ENCODE measurements around the gene MAS1. TPM values are rescaled to one million over a fixed set of nuclear protein-coding genes. Genes with fewer than 3 reads are reported as not detected.

The MAS1 gene
- total and polyA plus RNA-seq, 9 of the 15 experiments (the other 6 are each of a cell fraction or from before 2014, with no cell fraction given), result not detected

DNA sequence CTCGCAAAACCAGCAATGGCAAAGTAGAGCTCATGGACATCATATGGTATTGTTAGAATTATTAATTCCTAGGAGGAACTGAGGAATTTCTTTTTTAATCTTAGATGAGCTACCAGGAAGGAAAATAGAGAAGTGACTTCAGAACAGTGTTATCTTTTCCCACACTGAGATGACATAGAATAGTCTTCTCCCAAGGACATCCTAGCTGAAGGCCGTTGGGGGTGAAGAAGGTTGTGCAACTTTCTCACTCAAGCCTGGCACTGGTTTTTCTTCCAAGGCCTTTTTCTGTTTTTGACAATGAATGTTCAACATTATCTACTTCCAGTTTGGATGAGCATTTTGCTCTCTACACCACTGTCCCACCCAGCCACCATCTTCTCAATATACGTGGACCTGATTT, 35.8 kb upstream of the MAS1 start (continued):
- TF ChIP-seq RFX7 (CRISPR knock-in tag; IDR thresholded peaks at IDR 0.05), result no peak
- no peak for TF ChIP-seq PYGO2 (tag; IDR thresholded peaks at IDR 0.05)

DNA sequence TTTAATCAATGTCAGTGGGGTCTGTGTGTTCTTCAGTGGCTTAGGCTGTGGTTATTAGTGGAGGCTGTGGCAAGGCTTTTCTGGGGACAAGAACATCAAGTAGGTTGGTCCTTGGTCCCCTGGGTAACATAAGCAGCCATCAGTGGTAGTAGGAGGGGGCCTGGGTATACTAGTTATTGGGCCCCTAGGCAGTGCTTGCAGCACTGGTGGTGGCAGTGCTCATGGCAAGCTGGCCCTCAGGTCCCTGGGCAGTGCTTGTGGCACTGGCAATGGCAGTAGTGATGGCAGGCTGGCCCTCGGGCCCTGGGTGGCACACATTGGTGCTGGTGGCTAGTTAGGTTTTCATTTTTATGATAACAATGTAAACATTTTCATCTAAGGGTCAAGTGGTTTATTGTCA, 32.5 kb upstream of the MAS1 start:
- ChIA-PET CTCF (ENCODE audit: low intra/inter-chr PET ratio) (no interaction called here), POLR2A (no interaction called here)
- no peaks in the 10 kb centered on the region for H3K9me1 ChIP-seq (ENCODE audit: control insufficient read depth, insufficient read depth, low read length)
- H3K4me1 ChIP-seq (replicated peaks in 1 of 2; ENCODE audit: control insufficient read depth in 2 of 2, insufficient read depth in 2 of 2, low read length in 2 of 2), result no peaks in the 10 kb centered on the region
- in situ Hi-C loops (cut with MboI) (no loop called here), intact Hi-C loops (cut with micrococcal nuclease) (no loop called here)
- DNase-seq (ENCODE audit: extremely low read depth in 1 of 4, low spot score in 3 of 4) (no peak), FAIRE-seq (no peak), ATAC-seq (no peak)
- no peak overlapping the region for H3K27ac ChIP-seq (ENCODE audit: extremely low read depth, low read depth, low read length)
- no peak overlapping the region for H3K9ac ChIP-seq (ENCODE audit: insufficient read depth in 1 of 2, low read depth in 2 of 2, low read length in 2 of 2)
- no peak overlapping the region for H2AFZ ChIP-seq (ENCODE audit: low read depth, low read length)
- no peak overlapping the region for H3K4me3 ChIP-seq
- no TSS peak for BruUV-seq (replicated peaks)
- H4K20me1 ChIP-seq (replicated peaks; ENCODE audit: control insufficient read depth, insufficient read depth, low read length), result peaks cover 3% of the 10 kb centered on the region; the same call in 1 of the 2 replicates
- H3K4me2 ChIP-seq (ENCODE audit: insufficient read depth, low read length), result no peak overlapping the region
- no peaks in the 10 kb centered on the region; a peak in 1 of 5 replicates for H3K27me3 ChIP-seq (ENCODE audit: control insufficient read depth in 2 of 2, insufficient read depth in 2 of 2, low read length in 2 of 2)
- 0% methylated on average over 1 of the region's 1 CpG for WGBS (ENCODE audit: insufficient coverage, low coverage, missing lambda C conversion rate)
- H3K9me3 ChIP-seq (replicated peaks; ENCODE audit: control insufficient read depth, insufficient read depth, low read depth, low read length), result no peaks in the 10 kb centered on the region
- H3K36me3 ChIP-seq (ENCODE audit: control insufficient read depth, insufficient read depth, low read length), result no peaks in the 10 kb centered on the region
- H3K79me2 ChIP-seq (ENCODE audit: control insufficient read depth, insufficient read depth, low read length), result no peaks in the 10 kb centered on the region
- TF ChIP-seq BCOR (IDR thresholded peaks at IDR 0.05) (no peak), NR2C1 (IDR thresholded peaks at IDR 0.05) (no peak), NR2C1 (tag; IDR thresholded peaks at IDR 0.05) (no peak), HDAC1 (IDR thresholded peaks at IDR 0.05) (no peak), CBFB (CRISPR knock-in tag; IDR thresholded peaks at IDR 0.05) (no peak), NFE2L1 (tag; IDR thresholded peaks at IDR 0.05; ENCODE audit: borderline replicate concordance, low read depth) (no peak)
- TF ChIP-seq, protein P1, sequence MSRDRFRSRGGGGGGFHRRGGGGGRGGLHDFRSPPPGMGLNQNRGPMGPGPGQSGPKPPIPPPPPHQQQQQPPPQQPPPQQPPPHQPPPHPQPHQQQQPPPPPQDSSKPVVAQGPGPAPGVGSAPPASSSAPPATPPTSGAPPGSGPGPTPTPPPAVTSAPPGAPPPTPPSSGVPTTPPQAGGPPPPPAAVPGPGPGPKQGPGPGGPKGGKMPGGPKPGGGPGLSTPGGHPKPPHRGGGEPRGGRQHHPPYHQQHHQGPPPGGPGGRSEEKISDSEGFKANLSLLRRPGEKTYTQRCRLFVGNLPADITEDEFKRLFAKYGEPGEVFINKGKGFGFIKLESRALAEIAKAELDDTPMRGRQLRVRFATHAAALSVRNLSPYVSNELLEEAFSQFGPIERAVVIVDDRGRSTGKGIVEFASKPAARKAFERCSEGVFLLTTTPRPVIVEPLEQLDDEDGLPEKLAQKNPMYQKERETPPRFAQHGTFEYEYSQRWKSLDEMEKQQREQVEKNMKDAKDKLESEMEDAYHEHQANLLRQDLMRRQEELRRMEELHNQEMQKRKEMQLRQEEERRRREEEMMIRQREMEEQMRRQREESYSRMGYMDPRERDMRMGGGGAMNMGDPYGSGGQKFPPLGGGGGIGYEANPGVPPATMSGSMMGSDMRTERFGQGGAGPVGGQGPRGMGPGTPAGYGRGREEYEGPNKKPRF (IDR thresholded peaks at IDR 0.05; ENCODE audit: low read depth, low read length), result no peak
- TF ChIP-seq, protein P2, sequence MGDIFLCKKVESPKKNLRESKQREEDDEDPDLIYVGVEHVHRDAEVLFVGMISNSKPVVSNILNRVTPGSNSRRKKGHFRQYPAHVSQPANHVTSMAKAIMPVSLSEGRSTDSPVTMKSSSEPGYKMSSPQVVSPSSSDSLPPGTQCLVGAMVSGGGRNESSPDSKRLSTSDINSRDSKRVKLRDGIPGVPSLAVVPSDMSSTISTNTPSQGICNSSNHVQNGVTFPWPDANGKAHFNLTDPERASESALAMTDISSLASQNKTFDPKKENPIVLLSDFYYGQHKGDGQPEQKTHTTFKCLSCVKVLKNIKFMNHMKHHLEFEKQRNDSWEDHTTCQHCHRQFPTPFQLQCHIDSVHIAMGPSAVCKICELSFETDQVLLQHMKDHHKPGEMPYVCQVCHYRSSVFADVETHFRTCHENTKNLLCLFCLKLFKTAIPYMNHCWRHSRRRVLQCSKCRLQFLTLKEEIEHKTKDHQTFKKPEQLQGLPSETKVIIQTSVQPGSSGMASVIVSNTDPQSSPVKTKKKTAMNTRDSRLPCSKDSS (IDR thresholded peaks at IDR 0.05; ENCODE audit: low read depth, partially characterized antibody), result no peak
- TF ChIP-seq, protein P3, sequence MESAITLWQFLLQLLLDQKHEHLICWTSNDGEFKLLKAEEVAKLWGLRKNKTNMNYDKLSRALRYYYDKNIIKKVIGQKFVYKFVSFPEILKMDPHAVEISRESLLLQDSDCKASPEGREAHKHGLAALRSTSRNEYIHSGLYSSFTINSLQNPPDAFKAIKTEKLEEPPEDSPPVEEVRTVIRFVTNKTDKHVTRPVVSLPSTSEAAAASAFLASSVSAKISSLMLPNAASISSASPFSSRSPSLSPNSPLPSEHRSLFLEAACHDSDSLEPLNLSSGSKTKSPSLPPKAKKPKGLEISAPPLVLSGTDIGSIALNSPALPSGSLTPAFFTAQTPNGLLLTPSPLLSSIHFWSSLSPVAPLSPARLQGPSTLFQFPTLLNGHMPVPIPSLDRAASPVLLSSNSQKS (CRISPR knock-in tag; IDR thresholded peaks at IDR 0.05), result no peak
- TF ChIP-seq, protein P4, sequence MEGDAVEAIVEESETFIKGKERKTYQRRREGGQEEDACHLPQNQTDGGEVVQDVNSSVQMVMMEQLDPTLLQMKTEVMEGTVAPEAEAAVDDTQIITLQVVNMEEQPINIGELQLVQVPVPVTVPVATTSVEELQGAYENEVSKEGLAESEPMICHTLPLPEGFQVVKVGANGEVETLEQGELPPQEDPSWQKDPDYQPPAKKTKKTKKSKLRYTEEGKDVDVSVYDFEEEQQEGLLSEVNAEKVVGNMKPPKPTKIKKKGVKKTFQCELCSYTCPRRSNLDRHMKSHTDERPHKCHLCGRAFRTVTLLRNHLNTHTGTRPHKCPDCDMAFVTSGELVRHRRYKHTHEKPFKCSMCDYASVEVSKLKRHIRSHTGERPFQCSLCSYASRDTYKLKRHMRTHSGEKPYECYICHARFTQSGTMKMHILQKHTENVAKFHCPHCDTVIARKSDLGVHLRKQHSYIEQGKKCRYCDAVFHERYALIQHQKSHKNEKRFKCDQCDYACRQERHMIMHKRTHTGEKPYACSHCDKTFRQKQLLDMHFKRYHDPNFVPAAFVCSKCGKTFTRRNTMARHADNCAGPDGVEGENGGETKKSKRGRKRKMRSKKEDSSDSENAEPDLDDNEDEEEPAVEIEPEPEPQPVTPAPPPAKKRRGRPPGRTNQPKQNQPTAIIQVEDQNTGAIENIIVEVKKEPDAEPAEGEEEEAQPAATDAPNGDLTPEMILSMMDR (IDR thresholded peaks at IDR 0.05 in 2 of 3, conservative IDR thresholded peaks at IDR 0.05 in 1 of 3; ENCODE audit: insufficient read depth in 2 of 3, low read depth in 1 of 3, low read length in 3 of 3), result no peak
- TF ChIP-seq, protein P5, sequence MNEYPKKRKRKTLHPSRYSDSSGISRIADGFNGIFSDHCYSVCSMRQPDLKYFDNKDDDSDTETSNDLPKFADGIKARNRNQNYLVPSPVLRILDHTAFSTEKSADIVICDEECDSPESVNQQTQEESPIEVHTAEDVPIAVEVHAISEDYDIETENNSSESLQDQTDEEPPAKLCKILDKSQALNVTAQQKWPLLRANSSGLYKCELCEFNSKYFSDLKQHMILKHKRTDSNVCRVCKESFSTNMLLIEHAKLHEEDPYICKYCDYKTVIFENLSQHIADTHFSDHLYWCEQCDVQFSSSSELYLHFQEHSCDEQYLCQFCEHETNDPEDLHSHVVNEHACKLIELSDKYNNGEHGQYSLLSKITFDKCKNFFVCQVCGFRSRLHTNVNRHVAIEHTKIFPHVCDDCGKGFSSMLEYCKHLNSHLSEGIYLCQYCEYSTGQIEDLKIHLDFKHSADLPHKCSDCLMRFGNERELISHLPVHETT (CRISPR knock-in tag; conservative IDR thresholded peaks at IDR 0.05 in 1 of 2, IDR thresholded peaks at IDR 0.05 in 1 of 2), result no peak

Measured in K562 (cell line).